ENCODE results near the gene PRKAB2. TPM values are rescaled to one million over a fixed set of nuclear protein-coding genes. Genes with fewer than 3 reads are reported as not detected.
"Not testable (repeated sequence)": the region's sequence is repeated elsewhere in the genome, so short reads cannot be mapped to it uniquely, and the experiment has no call there.

The PRKAB2 gene
- total and polyA plus RNA-seq, 4 donors, result 13.6 to 24.8 (median 14.3) TPM

DNA sequence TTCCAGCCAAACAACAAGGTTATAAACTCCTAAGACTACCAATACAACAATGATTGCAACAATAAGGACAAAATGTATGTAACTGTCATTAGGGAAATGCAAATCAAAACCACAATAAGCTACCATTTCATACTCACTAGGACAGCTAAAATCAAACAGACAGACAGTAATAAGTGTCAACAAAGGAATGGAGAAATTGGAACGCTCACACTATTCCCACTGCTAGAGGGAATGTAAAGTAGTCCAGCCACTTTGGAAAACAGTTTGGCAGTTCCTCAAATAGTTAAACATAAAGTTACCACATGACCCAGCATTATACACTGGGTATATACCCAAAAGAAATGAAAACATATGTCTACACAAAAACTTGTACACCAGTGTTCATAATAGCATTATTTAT, 9.3 kb downstream of the PRKAB2 start (continued):
- TF ChIP-seq, protein P1, sequence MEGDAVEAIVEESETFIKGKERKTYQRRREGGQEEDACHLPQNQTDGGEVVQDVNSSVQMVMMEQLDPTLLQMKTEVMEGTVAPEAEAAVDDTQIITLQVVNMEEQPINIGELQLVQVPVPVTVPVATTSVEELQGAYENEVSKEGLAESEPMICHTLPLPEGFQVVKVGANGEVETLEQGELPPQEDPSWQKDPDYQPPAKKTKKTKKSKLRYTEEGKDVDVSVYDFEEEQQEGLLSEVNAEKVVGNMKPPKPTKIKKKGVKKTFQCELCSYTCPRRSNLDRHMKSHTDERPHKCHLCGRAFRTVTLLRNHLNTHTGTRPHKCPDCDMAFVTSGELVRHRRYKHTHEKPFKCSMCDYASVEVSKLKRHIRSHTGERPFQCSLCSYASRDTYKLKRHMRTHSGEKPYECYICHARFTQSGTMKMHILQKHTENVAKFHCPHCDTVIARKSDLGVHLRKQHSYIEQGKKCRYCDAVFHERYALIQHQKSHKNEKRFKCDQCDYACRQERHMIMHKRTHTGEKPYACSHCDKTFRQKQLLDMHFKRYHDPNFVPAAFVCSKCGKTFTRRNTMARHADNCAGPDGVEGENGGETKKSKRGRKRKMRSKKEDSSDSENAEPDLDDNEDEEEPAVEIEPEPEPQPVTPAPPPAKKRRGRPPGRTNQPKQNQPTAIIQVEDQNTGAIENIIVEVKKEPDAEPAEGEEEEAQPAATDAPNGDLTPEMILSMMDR (IDR thresholded peaks at IDR 0.05; ENCODE audit: low read depth, low read length, missing input control), result no peak
- no peak for TF ChIP-seq SP1 (IDR thresholded peaks at IDR 0.05)

DNA sequence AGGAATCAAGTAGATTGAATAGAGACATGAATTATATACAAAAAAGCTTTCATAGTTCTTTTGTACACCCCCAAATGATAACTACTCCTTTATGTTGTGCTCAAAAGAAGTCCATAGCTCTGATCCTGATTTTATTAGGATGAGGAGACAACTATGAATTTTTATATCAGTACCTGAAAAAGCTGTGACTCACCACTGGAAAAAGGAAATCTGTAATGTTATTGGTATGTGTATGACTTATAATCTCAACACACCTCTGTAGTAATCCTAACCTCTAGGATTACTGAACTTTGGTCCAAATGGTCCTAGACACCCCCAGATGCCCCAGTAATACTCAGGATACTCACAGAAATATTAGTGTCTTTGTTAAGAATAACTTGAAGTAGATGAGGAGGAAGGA, 10.2 kb downstream of the PRKAB2 start:
- Histone ChIP-seq H3K4me1 (ENCODE audit: control insufficient read depth in 4 of 4, insufficient read depth in 4 of 4, low read length in 3 of 4) (no peaks in the 10 kb centered on the region), H3K4me3 (ENCODE audit: low read depth in 1 of 3, low read length in 3 of 3) (no peak overlapping the region), H3K9ac (ENCODE audit: low read depth in 1 of 2, low read length in 2 of 2) (no peak overlapping the region), H3K36me3 (ENCODE audit: control insufficient read depth in 4 of 4, insufficient read depth in 3 of 4, low read depth in 1 of 4, low read length in 3 of 4) (peaks cover 9 to 70% (median 66%) of the 10 kb centered on the region in 4 donors), H3K27ac (ENCODE audit: low read depth in 1 of 2, low read length in 2 of 2) (no peak overlapping the region), H3K9me3 (ENCODE audit: control insufficient read depth in 4 of 4, low read length in 3 of 4) (no peaks in the 10 kb centered on the region), H3K27me3 (ENCODE audit: control insufficient read depth in 4 of 4, insufficient read depth in 4 of 4, low read length in 3 of 4) (no peaks in the 10 kb centered on the region)
- no peak for DNase-seq (ENCODE audit: low spot score)
- TF ChIP-seq TAF1 (conservative IDR thresholded peaks at IDR 0.05), result no peak
- TF ChIP-seq RAD21 (IDR thresholded peaks at IDR 0.05), result no peak
- TF ChIP-seq, protein P2, sequence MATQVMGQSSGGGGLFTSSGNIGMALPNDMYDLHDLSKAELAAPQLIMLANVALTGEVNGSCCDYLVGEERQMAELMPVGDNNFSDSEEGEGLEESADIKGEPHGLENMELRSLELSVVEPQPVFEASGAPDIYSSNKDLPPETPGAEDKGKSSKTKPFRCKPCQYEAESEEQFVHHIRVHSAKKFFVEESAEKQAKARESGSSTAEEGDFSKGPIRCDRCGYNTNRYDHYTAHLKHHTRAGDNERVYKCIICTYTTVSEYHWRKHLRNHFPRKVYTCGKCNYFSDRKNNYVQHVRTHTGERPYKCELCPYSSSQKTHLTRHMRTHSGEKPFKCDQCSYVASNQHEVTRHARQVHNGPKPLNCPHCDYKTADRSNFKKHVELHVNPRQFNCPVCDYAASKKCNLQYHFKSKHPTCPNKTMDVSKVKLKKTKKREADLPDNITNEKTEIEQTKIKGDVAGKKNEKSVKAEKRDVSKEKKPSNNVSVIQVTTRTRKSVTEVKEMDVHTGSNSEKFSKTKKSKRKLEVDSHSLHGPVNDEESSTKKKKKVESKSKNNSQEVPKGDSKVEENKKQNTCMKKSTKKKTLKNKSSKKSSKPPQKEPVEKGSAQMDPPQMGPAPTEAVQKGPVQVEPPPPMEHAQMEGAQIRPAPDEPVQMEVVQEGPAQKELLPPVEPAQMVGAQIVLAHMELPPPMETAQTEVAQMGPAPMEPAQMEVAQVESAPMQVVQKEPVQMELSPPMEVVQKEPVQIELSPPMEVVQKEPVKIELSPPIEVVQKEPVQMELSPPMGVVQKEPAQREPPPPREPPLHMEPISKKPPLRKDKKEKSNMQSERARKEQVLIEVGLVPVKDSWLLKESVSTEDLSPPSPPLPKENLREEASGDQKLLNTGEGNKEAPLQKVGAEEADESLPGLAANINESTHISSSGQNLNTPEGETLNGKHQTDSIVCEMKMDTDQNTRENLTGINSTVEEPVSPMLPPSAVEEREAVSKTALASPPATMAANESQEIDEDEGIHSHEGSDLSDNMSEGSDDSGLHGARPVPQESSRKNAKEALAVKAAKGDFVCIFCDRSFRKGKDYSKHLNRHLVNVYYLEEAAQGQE (IDR thresholded peaks at IDR 0.05), result no peak
- TF ChIP-seq, protein P3, sequence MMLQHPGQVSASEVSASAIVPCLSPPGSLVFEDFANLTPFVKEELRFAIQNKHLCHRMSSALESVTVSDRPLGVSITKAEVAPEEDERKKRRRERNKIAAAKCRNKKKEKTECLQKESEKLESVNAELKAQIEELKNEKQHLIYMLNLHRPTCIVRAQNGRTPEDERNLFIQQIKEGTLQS (IDR thresholded peaks at IDR 0.05), result no peak
- no peak for TF ChIP-seq NR2F2 (IDR thresholded peaks at IDR 0.05)
- no peak for TF ChIP-seq YY1 (IDR thresholded peaks at IDR 0.05)
- no peak for TF ChIP-seq EGR1 (IDR thresholded peaks at IDR 0.05; ENCODE audit: low read depth in 2 of 2)
- no peak for TF ChIP-seq HNF4G (IDR thresholded peaks at IDR 0.05)
- no peak for TF ChIP-seq GABPA (IDR thresholded peaks at IDR 0.05 in 1 of 2, conservative IDR thresholded peaks at IDR 0.05 in 1 of 2)
- TF ChIP-seq, protein P4, sequence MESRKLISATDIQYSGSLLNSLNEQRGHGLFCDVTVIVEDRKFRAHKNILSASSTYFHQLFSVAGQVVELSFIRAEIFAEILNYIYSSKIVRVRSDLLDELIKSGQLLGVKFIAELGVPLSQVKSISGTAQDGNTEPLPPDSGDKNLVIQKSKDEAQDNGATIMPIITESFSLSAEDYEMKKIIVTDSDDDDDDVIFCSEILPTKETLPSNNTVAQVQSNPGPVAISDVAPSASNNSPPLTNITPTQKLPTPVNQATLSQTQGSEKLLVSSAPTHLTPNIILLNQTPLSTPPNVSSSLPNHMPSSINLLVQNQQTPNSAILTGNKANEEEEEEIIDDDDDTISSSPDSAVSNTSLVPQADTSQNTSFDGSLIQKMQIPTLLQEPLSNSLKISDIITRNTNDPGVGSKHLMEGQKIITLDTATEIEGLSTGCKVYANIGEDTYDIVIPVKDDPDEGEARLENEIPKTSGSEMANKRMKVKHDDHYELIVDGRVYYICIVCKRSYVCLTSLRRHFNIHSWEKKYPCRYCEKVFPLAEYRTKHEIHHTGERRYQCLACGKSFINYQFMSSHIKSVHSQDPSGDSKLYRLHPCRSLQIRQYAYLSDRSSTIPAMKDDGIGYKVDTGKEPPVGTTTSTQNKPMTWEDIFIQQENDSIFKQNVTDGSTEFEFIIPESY (IDR thresholded peaks at IDR 0.05), result no peak
- TF ChIP-seq SP1 (IDR thresholded peaks at IDR 0.05), result no peak
- TF ChIP-seq HNF4A (conservative IDR thresholded peaks at IDR 0.05), result no peak
- TF ChIP-seq, protein P5, sequence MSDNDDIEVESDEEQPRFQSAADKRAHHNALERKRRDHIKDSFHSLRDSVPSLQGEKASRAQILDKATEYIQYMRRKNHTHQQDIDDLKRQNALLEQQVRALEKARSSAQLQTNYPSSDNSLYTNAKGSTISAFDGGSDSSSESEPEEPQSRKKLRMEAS (IDR thresholded peaks at IDR 0.05), result no peak
- no peak for TF ChIP-seq FOXA2 (IDR thresholded peaks at IDR 0.05)
- TF ChIP-seq RXRA (IDR thresholded peaks at IDR 0.05), result no peak
- TF ChIP-seq, protein P1 (IDR thresholded peaks at IDR 0.05; ENCODE audit: low read depth, low read length, missing input control), result no peak
- TF ChIP-seq FOXA1 (IDR thresholded peaks at IDR 0.05), result no peak
- no peak for TF ChIP-seq JUND (IDR thresholded peaks at IDR 0.05)

DNA sequence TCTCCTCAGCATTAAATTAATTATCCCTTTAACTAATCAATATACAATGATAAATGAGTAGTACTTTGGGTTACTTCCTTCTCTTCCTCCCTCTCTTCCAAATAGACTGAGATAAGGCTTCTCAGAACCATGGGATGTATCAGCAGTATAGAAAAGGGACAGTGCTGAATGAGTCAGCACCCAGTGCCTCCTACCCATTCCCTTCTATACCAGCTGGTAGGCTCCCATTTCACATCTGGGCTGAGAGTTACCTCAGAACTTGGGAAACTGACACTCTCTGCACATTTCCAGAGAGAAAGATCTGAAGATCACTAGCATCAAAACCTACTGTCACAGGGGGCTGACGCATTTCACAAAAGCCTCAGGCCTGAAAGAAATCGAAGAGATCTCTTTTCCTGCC, 15.2 kb downstream of the PRKAB2 start:
- 96% methylated on average over 2 of the region's 2 CpGs for WGBS
- not testable (repeated sequence) for H3K4me3 ChIP-seq (ENCODE audit: low read depth in 1 of 3, low read length in 3 of 3); H3K9ac ChIP-seq (ENCODE audit: low read depth in 1 of 2, low read length in 2 of 2); H3K27ac ChIP-seq (ENCODE audit: low read depth in 1 of 2, low read length in 2 of 2); H3K9me3 ChIP-seq (ENCODE audit: control insufficient read depth in 4 of 4, low read length in 3 of 4); H3K27me3 ChIP-seq (ENCODE audit: control insufficient read depth in 4 of 4, insufficient read depth in 4 of 4, low read length in 3 of 4); DNase-seq (ENCODE audit: low spot score); H3K4me1 ChIP-seq (ENCODE audit: control insufficient read depth in 4 of 4, insufficient read depth in 4 of 4, low read length in 3 of 4)
- peaks cover 10 to 66% (median 57%) of the 10 kb centered on the region in 4 donors for H3K36me3 ChIP-seq (ENCODE audit: control insufficient read depth in 4 of 4, insufficient read depth in 3 of 4, low read depth in 1 of 4, low read length in 3 of 4)
